ENCODE data around the gene USP1. TPM values are rescaled to one million over a fixed set of nuclear protein-coding genes. Genes with fewer than 3 reads are reported as not detected.

Gene USP1
- total RNA-seq, 2 donors from 2014 or later: 8.2 to 12.5 TPM

GRCh38 chr1:62392951-62393350 is 43.9 kb upstream of the USP1 start:
- intact Hi-C loops (cut with DNase I): no loop called here
- H3K4me1 ChIP-seq: no peaks in the 10 kb centered on the region
- DNase-seq (no peak), ATAC-seq (no peak)
- no peak overlapping the region for H3K4me3 ChIP-seq
- H3K27me3 ChIP-seq: no peaks in the 10 kb centered on the region
- WGBS, 2 donors: 86 to 93% methylated on average over 3 of the region's 3 CpGs
- TF ChIP-seq POLR2A (IDR thresholded peaks at IDR 0.05) (no peak), CTCF (IDR thresholded peaks at IDR 0.05) (no peak)
- no peak overlapping the region for H3K27ac ChIP-seq
- no peaks in the 10 kb centered on the region for H3K36me3 ChIP-seq (replicated peaks in 1 of 2; ENCODE audit: insufficient read depth in 1 of 2, low read depth in 2 of 2)
- no peaks in the 10 kb centered on the region for H3K9me3 ChIP-seq

GRCh38 chr1:62394646-62395045 is 42.2 kb upstream of the USP1 start:
- intact Hi-C loops (cut with DNase I): no loop called here
- Histone ChIP-seq H3K27ac (no peak overlapping the region), H3K9me3 (no peaks in the 10 kb centered on the region), H3K36me3 (replicated peaks in 1 of 2; ENCODE audit: insufficient read depth in 1 of 2, low read depth in 2 of 2) (no peaks in the 10 kb centered on the region), H3K4me1 (no peaks in the 10 kb centered on the region), H3K4me3 (no peak overlapping the region), H3K27me3 (no peaks in the 10 kb centered on the region)
- ATAC-seq: no peak
- DNase-seq: no peak
- TF ChIP-seq CTCF (IDR thresholded peaks at IDR 0.05) (no peak), POLR2A (IDR thresholded peaks at IDR 0.05) (no peak)
- 90 to 92% methylated on average over 8 of the region's 8 CpGs for WGBS, 2 donors

- no peak overlapping the region for H3K4me3 ChIP-seq
- H3K27me3 ChIP-seq: no peaks in the 10 kb centered on the region
- no peaks in the 10 kb centered on the region for H3K36me3 ChIP-seq (replicated peaks in 1 of 2; ENCODE audit: insufficient read depth in 1 of 2, low read depth in 2 of 2)
- no peak overlapping the region for H3K27ac ChIP-seq
- ATAC-seq (no peak), DNase-seq (no peak)
- TF ChIP-seq POLR2A (IDR thresholded peaks at IDR 0.05) (no peak), CTCF (IDR thresholded peaks at IDR 0.05) (no peak)
- no peaks in the 10 kb centered on the region for H3K9me3 ChIP-seq
- no peaks in the 10 kb centered on the region for H3K4me1 ChIP-seq
- WGBS, 2 donors: 89 to 97% methylated on average over 2 to 4 of the region's 4 CpGs
- intact Hi-C loops (cut with DNase I): no loop called here
Observed at GRCh38 chr1:62395291-62395690, 41.6 kb upstream of the USP1 start.

GRCh38 chr1:62396871-62397270 is 40.0 kb upstream of the USP1 start:
- Histone ChIP-seq H3K36me3 (replicated peaks in 1 of 2; ENCODE audit: insufficient read depth in 1 of 2, low read depth in 2 of 2) (no peaks in the 10 kb centered on the region), H3K4me3 (no peak overlapping the region), H3K9me3 (no peaks in the 10 kb centered on the region), H3K27me3 (no peaks in the 10 kb centered on the region), H3K4me1 (no peaks in the 10 kb centered on the region), H3K27ac (no peak overlapping the region)
- ATAC-seq (no peak), DNase-seq (no peak)
- TF ChIP-seq POLR2A (IDR thresholded peaks at IDR 0.05): no peak
- TF ChIP-seq CTCF (IDR thresholded peaks at IDR 0.05): no peak
- 70 to 78% methylated on average over 6 of the region's 6 CpGs for WGBS, 2 donors
- intact Hi-C loops (cut with DNase I): no loop called here

- TF ChIP-seq CTCF (IDR thresholded peaks at IDR 0.05) (no peak), POLR2A (IDR thresholded peaks at IDR 0.05) (no peak)
- Histone ChIP-seq H3K9me3 (no peaks in the 10 kb centered on the region), H3K27ac (no peak overlapping the region), H3K4me3 (no peak overlapping the region), H3K36me3 (replicated peaks in 1 of 2; ENCODE audit: insufficient read depth in 1 of 2, low read depth in 2 of 2) (no peaks in the 10 kb centered on the region), H3K4me1 (no peaks in the 10 kb centered on the region), H3K27me3 (no peaks in the 10 kb centered on the region)
- DNase-seq: no peak
- ATAC-seq: no peak
- WGBS, 2 donors: 92 to 98% methylated on average over 3 of the region's 3 CpGs
- intact Hi-C loops (cut with DNase I): no loop called here
Observed at GRCh38 chr1:62397301-62397700, 39.5 kb upstream of the USP1 start.
